Hematopoietic multipotent progenitor cell treated with erythropoietin and hydrocortisone succinate and interleukin-3 and kit ligand, for 4 days (in vitro differentiated cells): ENCODE measurements around the gene SLC30A5.

ENCODE experiments used
- DNase-seq: peaks from one replicate; pipeline ENCODE4 v3.0.0-alpha.2; 2015

Gene SLC30A5

DNA sequence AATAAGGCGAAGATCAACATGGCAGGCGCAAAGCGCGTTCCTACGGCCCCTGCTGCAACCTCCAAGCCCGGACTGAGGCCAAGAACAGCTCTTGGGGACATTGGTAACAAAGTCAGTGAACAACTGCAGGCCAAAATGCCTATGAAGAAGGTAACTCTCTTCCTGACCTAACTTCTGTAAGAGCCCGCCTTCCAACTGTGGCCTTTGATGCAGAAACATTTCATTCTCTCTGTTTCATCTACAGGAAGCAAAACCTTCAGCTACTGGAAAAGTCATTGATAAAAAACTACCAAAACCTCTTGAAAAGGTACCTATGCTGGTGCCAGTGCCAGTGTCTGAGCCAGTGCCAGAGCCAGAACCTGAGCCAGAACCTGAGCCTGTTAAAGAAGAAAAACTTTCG lies 74.1 kb downstream of the SLC30A5 start:
- peak; percentile 16 for DNase-seq

DNA sequence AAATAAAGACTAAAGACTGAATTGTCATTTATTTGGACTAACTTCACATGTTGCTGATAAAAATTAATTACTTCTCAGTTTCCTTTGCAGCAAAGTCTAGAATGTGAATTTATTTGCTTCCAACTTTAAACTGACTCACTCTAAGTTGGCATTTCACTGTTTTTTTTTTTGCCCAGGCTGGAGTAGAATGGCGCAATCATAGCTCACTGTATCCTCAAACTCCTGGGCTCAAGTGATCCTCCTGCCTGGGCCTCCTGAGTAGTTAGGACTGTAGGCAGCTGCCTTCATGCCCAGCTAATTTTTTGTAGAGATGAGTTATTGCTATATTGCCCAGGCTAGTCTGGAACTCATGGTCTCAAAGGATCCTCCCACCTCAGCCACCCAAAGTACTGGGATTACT lies 76.7 kb downstream of the SLC30A5 start:
- no peak for DNase-seq

- no peak for DNase-seq
Measured at GRCh38 chr5:69170969-69171368, 77.2 kb downstream of the SLC30A5 start.
